HEK293 (cell line): Measurements from ENCODE around the gene SINHCAF.
"Not testable (repeated sequence)": the region's sequence is repeated elsewhere in the genome, so short reads cannot be mapped to it uniquely, and the experiment has no call there.

ENCODE experiments used
- CTCF ChIA-PET: fragments of 350-600 bp; formaldehyde crosslinking; extraction: SDS; loops from one replicate; lab custom pipeline; 2021; ENCODE audit warnings: antibody characterized with exemption; lab: Yijun Ruan, JAX
- POLR2A ChIA-PET: fragments of 300-600 bp; formaldehyde crosslinking; extraction: SDS; loops from one replicate; lab custom pipeline; 2020; ENCODE audit warnings: antibody characterized with exemption, inconsistent platforms; lab: Yijun Ruan, JAX
- H3K27ac ChIP-seq: fragments of 200-500 bp; sonication (Bioruptor generic); 2 replicates; pipeline ENCODE4 v1.5.1; 2014; ENCODE audit warnings: low read depth, low read length, control low read depth, inconsistent platforms; ENCODE audit errors: extremely low read depth
- H3K36me3 ChIP-seq, 2 experiments: fragments of 200-500 bp in 1 of 2; sonication (Bioruptor generic) in 1 of 2; 1 replicate in 1 of 2; 2 replicates in 1 of 2; pipeline ENCODE4 v1.5.1; 2014 to 2017; ENCODE audit warnings: inconsistent platforms in 2 of 2, low read length in 2 of 2; ENCODE audit not compliant: control insufficient read depth in 2 of 2, insufficient read depth in 1 of 2
- H3K4me1 ChIP-seq: fragments of 200-500 bp; sonication (Bioruptor generic); 2 replicates; pipeline ENCODE4 v1.5.1; 2014; ENCODE audit warnings: mild to moderate bottlenecking, low read length, inconsistent platforms; ENCODE audit not compliant: control insufficient read depth, insufficient read depth
- H3K4me3 ChIP-seq: 2 replicates; pipeline ENCODE4 v1.5.1; 2011; ENCODE audit warnings: low read depth, mild to moderate bottlenecking, control low read depth, low read length, moderate library complexity
- H3K9me3 ChIP-seq: fragments of 200-500 bp; sonication (Bioruptor generic); 2 replicates; pipeline ENCODE4 v1.5.1; 2014; ENCODE audit warnings: low read depth, low read length, inconsistent platforms; ENCODE audit not compliant: control insufficient read depth, insufficient read depth
- ZBTB21 ChIP-seq: fragments of 450-650 bp; formaldehyde crosslinking; IDR thresholded peaks from 2 replicates; pipeline ENCODE4 v1.5.1; 2017; ENCODE audit warnings: missing biosample characterization, missing genetic modification characterization
- ZFHX2 ChIP-seq: fragments of 450-650 bp; formaldehyde crosslinking; conservative IDR thresholded peaks from 2 replicates; pipeline ENCODE4 v1.5.1; 2016; ENCODE audit warnings: missing biosample characterization, missing genetic modification characterization
- ZNF114 ChIP-seq: fragments of 450-650 bp; formaldehyde crosslinking; IDR thresholded peaks from 2 replicates; pipeline ENCODE4 v1.5.0; 2017; ENCODE audit warnings: missing biosample characterization, missing genetic modification characterization
- ZNF133 ChIP-seq: fragments of 450-650 bp; formaldehyde crosslinking; IDR thresholded peaks from 2 replicates; pipeline ENCODE4 v1.5.1; 2016; ENCODE audit warnings: missing biosample characterization, missing genetic modification characterization
- ZNF140 ChIP-seq: fragments of 450-650 bp; formaldehyde crosslinking; IDR thresholded peaks from 2 replicates; pipeline ENCODE4 v1.5.1; 2016; ENCODE audit warnings: missing biosample characterization, missing genetic modification characterization
- ZNF341 ChIP-seq: fragments of 450-650 bp; formaldehyde crosslinking; IDR thresholded peaks from 2 replicates; pipeline ENCODE4; 2016; ENCODE audit warnings: low read depth, missing biosample characterization, missing genetic modification characterization
- ZNF530 ChIP-seq: fragments of 450-650 bp; formaldehyde crosslinking; IDR thresholded peaks from 2 replicates; pipeline ENCODE4 v1.5.1; 2016; ENCODE audit warnings: low read depth, missing biosample characterization, missing genetic modification characterization
- ZNF654 ChIP-seq: fragments of 450-650 bp; formaldehyde crosslinking; IDR thresholded peaks from 2 replicates; pipeline ENCODE4 v1.5.1; 2016; ENCODE audit warnings: low read depth, missing biosample characterization, missing genetic modification characterization
- ZNF777 ChIP-seq: fragments of 450-650 bp; formaldehyde crosslinking; IDR thresholded peaks from 2 replicates; pipeline ENCODE4 v1.5.1; 2017; ENCODE audit warnings: missing biosample characterization, missing genetic modification characterization, borderline replicate concordance
- ZNF792 ChIP-seq: fragments of 450-650 bp; formaldehyde crosslinking; IDR thresholded peaks from 2 replicates; pipeline ENCODE4 v1.5.1; 2016; ENCODE audit warnings: missing biosample characterization, missing genetic modification characterization
- ZNF830 ChIP-seq: fragments of 450-650 bp; IDR thresholded peaks from 2 replicates; pipeline ENCODE4 v1.5.0; 2018; ENCODE audit warnings: missing biosample characterization, missing genetic modification characterization, low read depth, mild to moderate bottlenecking, moderate library complexity
- TF ChIP-seq, protein P1 (sequence below): fragments of 450-650 bp; formaldehyde crosslinking; IDR thresholded peaks from 2 replicates; pipeline ENCODE4 v1.5.1; 2017; ENCODE audit warnings: missing biosample characterization, missing genetic modification characterization
- TF ChIP-seq, protein P2 (sequence below): fragments of 450-650 bp; formaldehyde crosslinking; IDR thresholded peaks from 2 replicates; pipeline ENCODE4 v1.5.1; 2016; ENCODE audit warnings: missing biosample characterization, missing genetic modification characterization
- TF ChIP-seq, protein P3 (sequence below): fragments of 450-650 bp; formaldehyde crosslinking; IDR thresholded peaks from 2 replicates; pipeline ENCODE4 v1.5.0; 2017; ENCODE audit warnings: missing biosample characterization, missing genetic modification characterization, borderline replicate concordance
- TF ChIP-seq, protein P4 (sequence below): fragments of 450-650 bp; formaldehyde crosslinking; IDR thresholded peaks from 2 replicates; pipeline ENCODE4 v1.5.1; 2016; ENCODE audit warnings: missing biosample characterization, missing genetic modification characterization

The SINHCAF gene

GRCh38 chr12:31257784-31258183 lies 68.2 kb downstream of the SINHCAF start:
- Histone ChIP-seq H3K36me3 (no peaks in the 10 kb centered on the region; a peak in 1 of 3 replicates), H3K4me1 (no peaks in the 10 kb centered on the region), H3K9me3 (no peaks in the 10 kb centered on the region), H3K4me3 (no peak overlapping the region), H3K27ac (no peak overlapping the region)
- CTCF ChIA-PET, result interaction anchor here (10.6 kb wide), 1 partner anchor 13 kb away, joined by 112 read pairs; no protein-coding TSS in a partner anchor
- POLR2A ChIA-PET, result no interaction called here
- TF ChIP-seq ZBTB21 (tag by site-specific recombination) (no peak), ZFHX2 (no peak), ZNF133 (no peak), ZNF830 (tag by site-specific recombination) (no peak), ZNF341 (tag by site-specific recombination) (no peak), ZNF530 (tag by site-specific recombination) (no peak), ZNF114 (tag by site-specific recombination) (no peak), ZNF777 (tag by site-specific recombination) (no peak), ZNF140 (tag by site-specific recombination) (no peak), ZNF792 (no peak)
- TF ChIP-seq, protein P1, sequence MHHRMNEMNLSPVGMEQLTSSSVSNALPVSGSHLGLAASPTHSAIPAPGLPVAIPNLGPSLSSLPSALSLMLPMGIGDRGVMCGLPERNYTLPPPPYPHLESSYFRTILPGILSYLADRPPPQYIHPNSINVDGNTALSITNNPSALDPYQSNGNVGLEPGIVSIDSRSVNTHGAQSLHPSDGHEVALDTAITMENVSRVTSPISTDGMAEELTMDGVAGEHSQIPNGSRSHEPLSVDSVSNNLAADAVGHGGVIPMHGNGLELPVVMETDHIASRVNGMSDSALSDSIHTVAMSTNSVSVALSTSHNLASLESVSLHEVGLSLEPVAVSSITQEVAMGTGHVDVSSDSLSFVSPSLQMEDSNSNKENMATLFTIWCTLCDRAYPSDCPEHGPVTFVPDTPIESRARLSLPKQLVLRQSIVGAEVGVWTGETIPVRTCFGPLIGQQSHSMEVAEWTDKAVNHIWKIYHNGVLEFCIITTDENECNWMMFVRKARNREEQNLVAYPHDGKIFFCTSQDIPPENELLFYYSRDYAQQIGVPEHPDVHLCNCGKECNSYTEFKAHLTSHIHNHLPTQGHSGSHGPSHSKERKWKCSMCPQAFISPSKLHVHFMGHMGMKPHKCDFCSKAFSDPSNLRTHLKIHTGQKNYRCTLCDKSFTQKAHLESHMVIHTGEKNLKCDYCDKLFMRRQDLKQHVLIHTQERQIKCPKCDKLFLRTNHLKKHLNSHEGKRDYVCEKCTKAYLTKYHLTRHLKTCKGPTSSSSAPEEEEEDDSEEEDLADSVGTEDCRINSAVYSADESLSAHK (tag by site-specific recombination), result no peak
- TF ChIP-seq, protein P2, sequence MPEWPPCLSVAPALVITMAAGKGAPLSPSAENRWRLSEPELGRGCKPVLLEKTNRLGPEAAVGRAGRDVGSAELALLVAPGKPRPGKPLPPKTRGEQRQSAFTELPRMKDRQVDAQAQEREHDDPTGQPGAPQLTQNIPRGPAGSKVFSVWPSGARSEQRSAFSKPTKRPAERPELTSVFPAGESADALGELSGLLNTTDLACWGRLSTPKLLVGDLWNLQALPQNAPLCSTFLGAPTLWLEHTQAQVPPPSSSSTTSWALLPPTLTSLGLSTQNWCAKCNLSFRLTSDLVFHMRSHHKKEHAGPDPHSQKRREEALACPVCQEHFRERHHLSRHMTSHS, result no peak
- TF ChIP-seq, protein P3, sequence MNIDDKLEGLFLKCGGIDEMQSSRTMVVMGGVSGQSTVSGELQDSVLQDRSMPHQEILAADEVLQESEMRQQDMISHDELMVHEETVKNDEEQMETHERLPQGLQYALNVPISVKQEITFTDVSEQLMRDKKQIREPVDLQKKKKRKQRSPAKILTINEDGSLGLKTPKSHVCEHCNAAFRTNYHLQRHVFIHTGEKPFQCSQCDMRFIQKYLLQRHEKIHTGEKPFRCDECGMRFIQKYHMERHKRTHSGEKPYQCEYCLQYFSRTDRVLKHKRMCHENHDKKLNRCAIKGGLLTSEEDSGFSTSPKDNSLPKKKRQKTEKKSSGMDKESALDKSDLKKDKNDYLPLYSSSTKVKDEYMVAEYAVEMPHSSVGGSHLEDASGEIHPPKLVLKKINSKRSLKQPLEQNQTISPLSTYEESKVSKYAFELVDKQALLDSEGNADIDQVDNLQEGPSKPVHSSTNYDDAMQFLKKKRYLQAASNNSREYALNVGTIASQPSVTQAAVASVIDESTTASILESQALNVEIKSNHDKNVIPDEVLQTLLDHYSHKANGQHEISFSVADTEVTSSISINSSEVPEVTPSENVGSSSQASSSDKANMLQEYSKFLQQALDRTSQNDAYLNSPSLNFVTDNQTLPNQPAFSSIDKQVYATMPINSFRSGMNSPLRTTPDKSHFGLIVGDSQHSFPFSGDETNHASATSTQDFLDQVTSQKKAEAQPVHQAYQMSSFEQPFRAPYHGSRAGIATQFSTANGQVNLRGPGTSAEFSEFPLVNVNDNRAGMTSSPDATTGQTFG (tag by site-specific recombination), result no peak
- TF ChIP-seq, protein P4, sequence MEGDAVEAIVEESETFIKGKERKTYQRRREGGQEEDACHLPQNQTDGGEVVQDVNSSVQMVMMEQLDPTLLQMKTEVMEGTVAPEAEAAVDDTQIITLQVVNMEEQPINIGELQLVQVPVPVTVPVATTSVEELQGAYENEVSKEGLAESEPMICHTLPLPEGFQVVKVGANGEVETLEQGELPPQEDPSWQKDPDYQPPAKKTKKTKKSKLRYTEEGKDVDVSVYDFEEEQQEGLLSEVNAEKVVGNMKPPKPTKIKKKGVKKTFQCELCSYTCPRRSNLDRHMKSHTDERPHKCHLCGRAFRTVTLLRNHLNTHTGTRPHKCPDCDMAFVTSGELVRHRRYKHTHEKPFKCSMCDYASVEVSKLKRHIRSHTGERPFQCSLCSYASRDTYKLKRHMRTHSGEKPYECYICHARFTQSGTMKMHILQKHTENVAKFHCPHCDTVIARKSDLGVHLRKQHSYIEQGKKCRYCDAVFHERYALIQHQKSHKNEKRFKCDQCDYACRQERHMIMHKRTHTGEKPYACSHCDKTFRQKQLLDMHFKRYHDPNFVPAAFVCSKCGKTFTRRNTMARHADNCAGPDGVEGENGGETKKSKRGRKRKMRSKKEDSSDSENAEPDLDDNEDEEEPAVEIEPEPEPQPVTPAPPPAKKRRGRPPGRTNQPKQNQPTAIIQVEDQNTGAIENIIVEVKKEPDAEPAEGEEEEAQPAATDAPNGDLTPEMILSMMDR (tag by site-specific recombination), result no peak
- TF ChIP-seq, all 188 proteins: peak for 0

DNA sequence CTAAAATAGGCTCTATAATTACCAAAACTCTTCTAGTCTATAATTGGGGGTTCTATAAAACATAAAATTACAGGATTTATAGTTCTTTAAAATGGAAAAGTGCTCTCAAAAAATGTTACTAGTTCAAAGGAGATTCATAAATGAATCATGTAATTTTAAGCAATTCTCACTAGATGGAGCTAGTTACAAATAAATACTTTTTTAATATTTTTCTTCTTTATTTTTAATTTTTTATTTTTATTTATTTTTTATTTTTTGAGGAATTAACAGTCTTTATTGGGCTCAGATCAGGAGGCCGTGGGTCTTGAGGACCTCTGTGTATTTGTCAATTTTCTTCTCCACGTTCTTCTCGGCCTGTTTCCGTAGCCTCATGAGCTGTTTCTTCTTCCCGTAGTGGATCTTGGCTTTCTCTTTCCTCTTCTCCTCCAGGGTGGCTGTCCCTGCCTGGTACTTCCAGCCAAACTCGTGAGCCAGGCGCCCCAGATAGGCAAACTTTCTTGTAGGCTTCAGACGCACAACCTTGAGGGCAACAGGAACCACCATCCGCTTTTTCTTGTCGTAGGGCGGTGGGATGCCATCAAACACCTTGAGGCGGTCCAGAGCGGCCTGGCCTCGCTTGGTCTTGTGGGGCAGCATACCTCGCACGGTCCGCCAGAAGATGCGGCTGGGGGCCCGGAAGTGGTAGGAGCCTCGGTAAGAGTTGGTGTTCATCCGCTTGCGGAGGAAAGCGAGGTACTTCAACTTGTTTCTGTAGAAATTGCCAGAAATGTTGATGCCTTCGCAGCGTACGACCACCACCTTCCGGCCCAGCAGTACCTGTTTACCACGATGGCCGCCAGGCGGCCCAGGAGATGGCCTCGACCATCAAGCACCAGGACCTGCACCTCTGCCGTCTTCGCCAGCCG lies 74.0 kb downstream of the SINHCAF start:
- not testable (repeated sequence) for H3K9me3 ChIP-seq, H3K4me3 ChIP-seq, H3K36me3 ChIP-seq, H3K4me1 ChIP-seq, H3K27ac ChIP-seq
- peak; percentile 44 for TF ChIP-seq ZNF654 (tag by site-specific recombination)
- ChIA-PET CTCF (interaction anchor here (0.7 to 10.6 kb wide), 25 partner anchors 9 to 1790 kb away, joined by 3 to 112 read pairs (median 3); no protein-coding TSS in a partner anchor), POLR2A (interaction anchor here (0.6 kb wide), 1 partner anchor 349 kb away, joined by 3 read pairs; no protein-coding TSS in a partner anchor)
